Nucleus accumbens (tissue), 56 donors: ENCODE data around the gene ATP6V0A4.

ENCODE experiments used
- DNase-seq, 56 donors: peaks; one replicate each; lab custom pipeline; 2025; lab: John Stamatoyannopoulos, UW

The ATP6V0A4 gene

GRCh38 chr7:138665669-138666140 lies 132.3 kb downstream of the ATP6V0A4 start:
- peak in 24 of 56 donors; percentile 2 to 47 (median 22) for DNase-seq

- DNase-seq: peak in 1 of 56 donors; percentile 1
Measured at GRCh38 chr7:138665249-138665648, 132.7 kb downstream of the ATP6V0A4 start.

- peak in 25 of 56 donors; percentile 1 to 39 (median 17) for DNase-seq
Measured at GRCh38 chr7:138663725-138664710, 134.0 kb downstream of the ATP6V0A4 start.

- DNase-seq: no peak
Measured at GRCh38 chr7:138662991-138663320, 135.0 kb downstream of the ATP6V0A4 start.

GRCh38 chr7:138662076-138662990 lies 135.7 kb downstream of the ATP6V0A4 start:
- no peak for DNase-seq

GRCh38 chr7:138661069-138661635 lies 136.8 kb downstream of the ATP6V0A4 start:
- no peak for DNase-seq

- no peak for DNase-seq
Measured at GRCh38 chr7:138658889-138659288, 139.1 kb downstream of the ATP6V0A4 start.

- DNase-seq: no peak
Measured at GRCh38 chr7:138657854-138658386, 140.1 kb downstream of the ATP6V0A4 start.

- no peak for DNase-seq
Measured at GRCh38 chr7:138656952-138657351, 141.0 kb downstream of the ATP6V0A4 start.
